GM18909 (cell line): ENCODE results near the gene SF1.
"Not testable (repeated sequence)": the region's sequence is repeated elsewhere in the genome, so short reads cannot be mapped to it uniquely, and the experiment has no call there.

Experiments used
- ATAC-seq: cut with Tn5 transposase; IDR thresholded peaks from one replicate; pipeline ENCODE4 v1.9.1; 2021; ENCODE audit warnings: mild to moderate bottlenecking; ENCODE audit not compliant: unreplicated experiment, poor library complexity

Gene SF1, protein sequence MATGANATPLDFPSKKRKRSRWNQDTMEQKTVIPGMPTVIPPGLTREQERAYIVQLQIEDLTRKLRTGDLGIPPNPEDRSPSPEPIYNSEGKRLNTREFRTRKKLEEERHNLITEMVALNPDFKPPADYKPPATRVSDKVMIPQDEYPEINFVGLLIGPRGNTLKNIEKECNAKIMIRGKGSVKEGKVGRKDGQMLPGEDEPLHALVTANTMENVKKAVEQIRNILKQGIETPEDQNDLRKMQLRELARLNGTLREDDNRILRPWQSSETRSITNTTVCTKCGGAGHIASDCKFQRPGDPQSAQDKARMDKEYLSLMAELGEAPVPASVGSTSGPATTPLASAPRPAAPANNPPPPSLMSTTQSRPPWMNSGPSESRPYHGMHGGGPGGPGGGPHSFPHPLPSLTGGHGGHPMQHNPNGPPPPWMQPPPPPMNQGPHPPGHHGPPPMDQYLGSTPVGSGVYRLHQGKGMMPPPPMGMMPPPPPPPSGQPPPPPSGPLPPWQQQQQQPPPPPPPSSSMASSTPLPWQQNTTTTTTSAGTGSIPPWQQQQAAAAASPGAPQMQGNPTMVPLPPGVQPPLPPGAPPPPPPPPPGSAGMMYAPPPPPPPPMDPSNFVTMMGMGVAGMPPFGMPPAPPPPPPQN

GRCh38 chr11:64778473-64779298 lies at the start of gene SF1:
SF1 (minus strand) TSS chr11:64778542; CDS start chr11:64778392, 150 bp downstream.
- ATAC-seq, result peak; percentile 83

DNA sequence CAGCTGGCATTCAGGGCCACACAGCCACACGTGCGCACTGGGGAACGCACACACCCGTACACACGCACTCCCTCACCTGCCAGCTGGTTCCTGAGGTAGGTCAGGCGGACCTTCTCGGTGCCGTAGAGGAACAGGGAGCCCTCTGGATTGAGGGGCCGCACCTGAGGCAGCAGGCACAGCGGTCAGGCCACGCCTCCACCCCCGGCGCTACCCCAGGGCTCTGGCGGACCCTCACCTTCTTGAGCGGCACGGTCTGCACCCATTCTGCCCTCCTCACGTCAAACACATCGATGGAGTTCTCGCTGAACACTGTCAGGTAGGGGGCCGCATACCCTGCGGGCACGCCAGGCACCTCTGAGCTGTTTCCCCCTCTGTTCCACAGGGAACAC lies 49.1 kb upstream of the SF1 start:
- ATAC-seq, result no peak

GRCh38 chr11:64826578-64827450 lies 48.5 kb upstream of the SF1 start:
- no peak for ATAC-seq

- no peak for ATAC-seq
These were observed 47.7 kb upstream of the SF1 start for GRCh38 chr11:64826062-64826461.

DNA sequence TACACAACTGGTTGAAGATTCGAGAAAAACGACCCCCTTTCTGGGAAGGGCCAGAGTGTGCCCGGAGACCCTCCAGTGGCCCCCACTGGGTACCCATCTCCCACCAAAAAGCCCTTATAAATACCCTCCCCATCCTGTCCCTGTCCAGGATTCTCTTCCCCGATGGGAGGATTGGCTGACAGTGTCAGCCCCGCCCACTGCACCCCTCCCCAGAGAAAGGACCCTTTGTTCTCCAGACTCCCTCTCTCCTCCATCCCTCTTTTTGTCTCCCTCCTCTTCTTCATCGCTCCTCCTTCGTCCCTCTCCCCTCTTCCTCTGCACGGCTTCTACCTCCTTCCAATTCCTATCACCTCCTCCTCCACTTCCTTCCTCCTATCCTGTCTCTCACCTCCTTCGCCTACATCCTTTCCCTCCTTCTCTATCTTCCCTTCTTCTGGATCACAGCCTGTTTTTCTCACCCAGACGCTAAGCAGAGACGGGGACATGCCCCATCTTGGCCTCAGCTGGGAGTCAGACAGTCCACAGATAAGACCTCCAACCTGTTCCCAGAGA lies 45.3 kb upstream of the SF1 start:
- ATAC-seq, result no peak

GRCh38 chr11:64817476-64817875 lies 39.1 kb upstream of the SF1 start:
- ATAC-seq, result no peak

DNA sequence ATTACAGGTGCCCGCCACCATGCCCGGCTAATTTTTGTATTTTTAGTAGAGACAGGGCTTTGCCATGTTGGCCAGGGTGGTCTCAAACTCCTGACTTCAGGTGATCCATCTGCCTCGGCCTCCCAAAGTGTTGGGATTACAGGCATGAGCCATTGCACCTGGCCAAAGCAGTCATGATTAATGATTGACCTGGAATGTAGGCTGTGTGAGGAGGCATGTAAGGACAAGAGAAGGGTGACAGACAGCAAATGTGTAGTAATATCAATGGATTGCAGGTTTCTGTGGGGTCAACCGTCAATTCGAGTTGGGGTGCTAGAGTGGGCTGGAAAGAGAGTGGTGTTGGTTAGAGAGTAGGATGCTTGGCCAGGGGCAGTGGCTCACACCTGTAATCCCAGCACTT lies 37.1 kb upstream of the SF1 start:
- not testable (repeated sequence) for ATAC-seq

DNA sequence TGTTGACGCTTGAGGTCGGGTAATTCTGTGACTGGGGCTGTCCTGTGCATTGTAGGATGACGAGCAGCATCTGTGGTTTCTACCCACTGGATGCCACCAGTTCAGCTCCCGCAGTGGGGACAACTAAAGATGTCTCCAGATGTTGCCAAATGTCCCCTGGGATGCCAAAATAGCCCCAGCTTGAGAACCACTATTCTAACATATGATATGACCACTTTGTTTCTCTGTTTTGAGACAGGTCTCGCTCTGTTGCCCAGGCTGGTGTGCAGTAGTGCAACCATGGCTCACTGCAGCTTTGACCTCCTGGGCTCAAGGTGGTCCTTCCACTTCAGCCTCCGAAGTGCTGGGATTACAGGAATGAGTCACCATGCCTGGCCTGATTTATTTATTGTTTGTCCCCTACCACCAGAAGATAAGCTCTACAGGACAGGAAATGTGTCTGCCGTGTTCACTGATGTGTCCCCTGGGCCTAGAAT lies 36.4 kb upstream of the SF1 start:
- ATAC-seq, result peak; percentile 65

GRCh38 chr11:64813826-64814225 lies 35.5 kb upstream of the SF1 start:
- ATAC-seq, result no peak

DNA sequence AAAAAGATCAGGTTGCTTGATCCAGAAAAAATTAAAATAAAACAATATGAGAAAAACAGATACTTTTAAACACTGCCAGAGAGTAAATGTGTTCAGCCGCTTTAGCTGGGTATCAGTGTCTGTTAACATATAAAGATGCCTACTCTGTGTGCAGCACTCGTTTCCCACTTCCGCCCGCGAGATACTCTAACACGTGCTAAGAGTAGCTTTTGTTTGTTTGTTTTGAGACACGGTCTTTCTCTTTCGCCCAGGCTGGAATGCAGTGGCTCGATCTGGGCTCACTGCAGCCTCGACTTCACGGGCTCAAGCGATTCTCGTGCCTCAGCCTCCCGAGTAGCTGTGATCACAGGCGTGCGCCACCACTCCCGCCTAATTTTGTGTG lies 32.5 kb upstream of the SF1 start:
- peak; percentile 9 for ATAC-seq

DNA sequence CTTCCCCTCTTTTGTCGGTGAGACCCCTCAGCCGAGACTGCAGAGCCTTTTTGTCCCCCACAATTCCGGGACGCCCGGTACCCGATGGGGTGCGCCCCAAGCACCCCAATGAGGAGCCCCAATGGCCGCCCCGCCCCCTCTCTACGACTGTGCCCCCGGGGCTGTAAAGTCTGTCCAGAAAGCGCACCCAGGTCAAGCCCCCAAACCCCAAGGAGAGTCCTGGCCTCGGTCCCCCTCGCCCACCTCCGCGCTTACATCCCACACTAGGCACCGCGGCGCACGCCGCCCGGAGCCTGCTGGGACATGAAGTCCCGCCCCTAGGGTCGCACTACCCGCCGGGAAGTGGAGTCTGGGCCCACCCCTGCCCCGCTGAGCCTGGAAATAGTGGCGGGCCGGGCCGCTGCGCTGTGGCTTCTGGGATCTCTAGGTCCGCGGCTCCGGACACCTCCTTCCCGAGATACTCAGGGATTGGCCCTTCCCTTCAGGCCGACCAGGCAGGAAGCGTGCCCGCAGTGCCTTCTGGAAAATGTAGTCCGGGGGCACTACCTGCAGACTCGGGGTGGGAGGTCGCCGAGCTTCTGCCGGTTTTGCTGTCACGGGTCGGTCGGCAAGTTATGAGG lies 32.0 kb upstream of the SF1 start, which contains the start of gene MEN1:
MEN1 (minus strand) TSS at position 281 of the 620 bp plus-strand sequence. CDS start 442 bp downstream, outside the sequence.
- peak; percentile 57 for ATAC-seq

- ATAC-seq, result no peak
These were observed 31.5 kb upstream of the SF1 start for GRCh38 chr11:64809781-64810241.

DNA sequence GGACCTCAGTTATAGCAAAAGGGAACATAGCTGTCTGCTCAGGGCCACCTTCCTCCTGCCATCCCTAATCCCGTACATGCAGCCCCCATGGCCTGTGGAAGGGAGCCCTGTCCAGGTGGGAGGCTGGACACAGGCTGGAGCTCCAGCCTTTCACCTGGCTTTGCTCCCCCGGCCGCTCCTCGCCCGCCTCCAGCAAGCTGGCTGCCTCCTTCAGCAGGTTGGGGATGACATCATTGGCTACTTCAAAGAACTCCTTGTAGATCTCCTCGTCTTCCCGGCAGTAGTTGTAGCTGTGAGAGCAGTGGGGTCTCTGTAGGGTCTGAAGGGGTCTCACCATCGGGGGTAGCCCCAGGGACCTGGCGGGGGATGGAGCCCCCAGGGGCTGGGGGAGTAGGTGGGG lies 27.1 kb upstream of the SF1 start:
- no peak for ATAC-seq

GRCh38 chr11:64804346-64805210 lies 26.2 kb upstream of the SF1 start:
- ATAC-seq, result no peak

- ATAC-seq, result no peak
These were observed 25.6 kb upstream of the SF1 start for GRCh38 chr11:64803846-64804345.

DNA sequence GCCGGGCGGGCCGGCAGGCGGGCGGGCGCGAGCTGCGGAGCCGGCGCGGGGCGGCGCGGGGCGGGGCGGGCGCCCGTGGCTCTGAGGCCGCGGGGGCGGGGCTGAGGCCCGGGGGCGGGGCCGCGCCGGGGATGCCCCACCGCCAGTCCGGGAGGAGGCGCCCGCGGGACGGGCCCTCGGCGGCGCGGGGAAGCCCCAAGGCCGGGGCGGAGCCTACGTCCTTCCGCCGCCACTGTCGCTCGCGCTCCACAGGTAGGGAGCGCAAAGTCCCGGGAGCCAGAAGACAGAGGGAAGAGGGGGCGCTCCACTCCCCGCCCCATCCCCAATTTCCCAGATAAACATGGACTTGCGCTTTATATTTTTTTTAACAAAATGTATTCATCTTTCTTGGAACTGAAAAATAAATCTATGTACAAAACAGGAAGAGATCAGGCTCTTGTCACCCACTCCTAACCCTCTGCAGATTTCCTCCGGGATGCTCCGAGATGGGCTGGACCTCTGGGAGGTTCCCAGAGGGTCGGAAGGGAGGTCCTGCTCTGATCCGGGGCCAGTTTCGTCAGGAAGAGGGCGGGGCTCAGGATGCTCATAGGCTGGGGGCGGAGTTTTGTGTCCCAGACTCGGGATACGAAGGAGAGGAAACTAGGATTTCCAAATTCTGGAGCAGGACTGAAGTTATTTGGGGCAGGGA lies 25.0 kb upstream of the SF1 start, which contains the start of gene MAP4K2:
MAP4K2 (minus strand) TSS at position 57 of the 688 bp plus-strand sequence. CDS start 65 bp downstream, outside the sequence.
- ATAC-seq, result peak; percentile 69
